ENCODE results near the gene CDKAL1.
A peak's percentile ranks its signal among the peaks of the same experiment; 100 is the strongest.

The CDKAL1 gene

GRCh38 chr6:20639161-20639560 lies 104.9 kb downstream of the CDKAL1 start:
- TF ChIP-seq RAD21 (IDR thresholded peaks at IDR 0.05; ENCODE audit: low read depth) (no peak), MAX (IDR thresholded peaks at IDR 0.05) (no peak), YY1 (IDR thresholded peaks at IDR 0.05; ENCODE audit: low read depth) (no peak), CEBPB (IDR thresholded peaks at IDR 0.05) (no peak), ZBTB7A (IDR thresholded peaks at IDR 0.05; ENCODE audit: low read depth) (no peak), TCF12 (IDR thresholded peaks at IDR 0.05; ENCODE audit: low read depth) (no peak), EP300 (IDR thresholded peaks at IDR 0.05; ENCODE audit: borderline replicate concordance) (no peak), TEAD4 (IDR thresholded peaks at IDR 0.05) (no peak)

DNA sequence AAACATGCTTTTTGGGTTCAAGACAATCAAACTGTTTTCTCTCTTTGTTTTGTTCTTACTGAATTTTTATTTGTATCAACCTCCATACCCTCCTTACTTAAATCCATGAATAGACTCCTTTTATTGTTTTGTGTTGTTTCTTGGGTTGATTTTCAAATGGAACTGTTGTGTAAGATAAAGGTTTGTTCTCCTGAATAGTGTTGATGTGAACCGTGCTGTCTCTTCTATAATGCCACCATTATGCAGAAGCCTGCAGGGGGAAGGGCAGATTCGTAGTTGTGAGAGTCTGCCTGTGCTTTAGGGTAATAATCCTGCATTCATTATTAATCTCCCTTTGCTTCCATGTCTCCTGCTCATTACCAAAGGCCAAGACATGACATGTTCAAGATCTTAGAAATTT lies 105.9 kb downstream of the CDKAL1 start:
- TF ChIP-seq TEAD4 (IDR thresholded peaks at IDR 0.05), result no peak
- no peak for TF ChIP-seq TCF12 (IDR thresholded peaks at IDR 0.05; ENCODE audit: low read depth)
- TF ChIP-seq MAX (IDR thresholded peaks at IDR 0.05), result no peak
- TF ChIP-seq RAD21 (IDR thresholded peaks at IDR 0.05; ENCODE audit: low read depth), result no peak
- no peak for TF ChIP-seq EP300 (IDR thresholded peaks at IDR 0.05; ENCODE audit: borderline replicate concordance)
- no peak for TF ChIP-seq FOXM1 (IDR thresholded peaks at IDR 0.05; ENCODE audit: borderline replicate concordance, low read depth)

- TF ChIP-seq TCF12 (IDR thresholded peaks at IDR 0.05; ENCODE audit: low read depth), result no peak
- TF ChIP-seq NFIC (IDR thresholded peaks at IDR 0.05), result 0 out of 2 replicates have a peak, but pooled peaks have one; percentile 19
Observed at GRCh38 chr6:20642441-20642840, 108.2 kb downstream of the CDKAL1 start.

- TF ChIP-seq TCF12 (IDR thresholded peaks at IDR 0.05; ENCODE audit: low read depth) (no peak), CEBPB (IDR thresholded peaks at IDR 0.05) (no peak)
Observed at GRCh38 chr6:20644667-20645370, 110.6 kb downstream of the CDKAL1 start.

DNA sequence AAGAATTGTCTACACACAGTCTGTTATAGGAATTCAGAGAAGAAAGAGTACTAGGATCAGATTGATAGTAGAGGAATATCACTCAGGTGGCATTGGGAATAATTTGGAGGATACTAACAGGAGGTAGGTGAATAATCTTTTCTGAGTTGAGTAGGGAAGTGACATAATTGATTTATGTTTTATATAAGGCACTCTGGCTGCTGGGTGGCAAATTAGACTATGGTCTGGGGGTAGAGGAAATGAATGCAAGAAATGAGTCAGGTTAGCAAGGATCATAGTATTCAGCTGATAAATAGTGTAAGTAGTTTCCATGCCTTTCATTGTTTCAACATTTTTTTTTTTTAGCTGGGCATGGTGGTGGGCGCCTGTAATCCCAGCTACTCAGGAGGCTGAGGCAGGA lies 113.3 kb downstream of the CDKAL1 start:
- TF ChIP-seq FOXM1 (IDR thresholded peaks at IDR 0.05; ENCODE audit: borderline replicate concordance, low read depth) (no peak), TCF12 (IDR thresholded peaks at IDR 0.05; ENCODE audit: low read depth) (no peak), MAX (IDR thresholded peaks at IDR 0.05) (no peak), NFIC (IDR thresholded peaks at IDR 0.05) (no peak), YY1 (IDR thresholded peaks at IDR 0.05; ENCODE audit: low read depth) (no peak), RAD21 (IDR thresholded peaks at IDR 0.05; ENCODE audit: low read depth) (no peak)

- no peak for TF ChIP-seq FOXM1 (IDR thresholded peaks at IDR 0.05; ENCODE audit: borderline replicate concordance, low read depth)
- TF ChIP-seq EP300 (IDR thresholded peaks at IDR 0.05; ENCODE audit: borderline replicate concordance), result no peak
- TF ChIP-seq, protein P1, sequence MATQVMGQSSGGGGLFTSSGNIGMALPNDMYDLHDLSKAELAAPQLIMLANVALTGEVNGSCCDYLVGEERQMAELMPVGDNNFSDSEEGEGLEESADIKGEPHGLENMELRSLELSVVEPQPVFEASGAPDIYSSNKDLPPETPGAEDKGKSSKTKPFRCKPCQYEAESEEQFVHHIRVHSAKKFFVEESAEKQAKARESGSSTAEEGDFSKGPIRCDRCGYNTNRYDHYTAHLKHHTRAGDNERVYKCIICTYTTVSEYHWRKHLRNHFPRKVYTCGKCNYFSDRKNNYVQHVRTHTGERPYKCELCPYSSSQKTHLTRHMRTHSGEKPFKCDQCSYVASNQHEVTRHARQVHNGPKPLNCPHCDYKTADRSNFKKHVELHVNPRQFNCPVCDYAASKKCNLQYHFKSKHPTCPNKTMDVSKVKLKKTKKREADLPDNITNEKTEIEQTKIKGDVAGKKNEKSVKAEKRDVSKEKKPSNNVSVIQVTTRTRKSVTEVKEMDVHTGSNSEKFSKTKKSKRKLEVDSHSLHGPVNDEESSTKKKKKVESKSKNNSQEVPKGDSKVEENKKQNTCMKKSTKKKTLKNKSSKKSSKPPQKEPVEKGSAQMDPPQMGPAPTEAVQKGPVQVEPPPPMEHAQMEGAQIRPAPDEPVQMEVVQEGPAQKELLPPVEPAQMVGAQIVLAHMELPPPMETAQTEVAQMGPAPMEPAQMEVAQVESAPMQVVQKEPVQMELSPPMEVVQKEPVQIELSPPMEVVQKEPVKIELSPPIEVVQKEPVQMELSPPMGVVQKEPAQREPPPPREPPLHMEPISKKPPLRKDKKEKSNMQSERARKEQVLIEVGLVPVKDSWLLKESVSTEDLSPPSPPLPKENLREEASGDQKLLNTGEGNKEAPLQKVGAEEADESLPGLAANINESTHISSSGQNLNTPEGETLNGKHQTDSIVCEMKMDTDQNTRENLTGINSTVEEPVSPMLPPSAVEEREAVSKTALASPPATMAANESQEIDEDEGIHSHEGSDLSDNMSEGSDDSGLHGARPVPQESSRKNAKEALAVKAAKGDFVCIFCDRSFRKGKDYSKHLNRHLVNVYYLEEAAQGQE (IDR thresholded peaks at IDR 0.05; ENCODE audit: low read depth), result no peak
- no peak for TF ChIP-seq YY1 (IDR thresholded peaks at IDR 0.05; ENCODE audit: low read depth)
- no peak for TF ChIP-seq TCF12 (IDR thresholded peaks at IDR 0.05; ENCODE audit: low read depth)
- no peak for TF ChIP-seq EGR1 (IDR thresholded peaks at IDR 0.05)
- no peak for TF ChIP-seq USF1 (IDR thresholded peaks at IDR 0.05)
- TF ChIP-seq RAD21 (IDR thresholded peaks at IDR 0.05; ENCODE audit: low read depth), result no peak
- TF ChIP-seq CEBPB (IDR thresholded peaks at IDR 0.05), result no peak
- TF ChIP-seq CREB1 (IDR thresholded peaks at IDR 0.05; ENCODE audit: low read depth), result no peak
- TF ChIP-seq ZBTB7A (IDR thresholded peaks at IDR 0.05; ENCODE audit: low read depth), result no peak
- TF ChIP-seq NFIC (IDR thresholded peaks at IDR 0.05), result no peak
Observed at GRCh38 chr6:20652299-20653084, 118.2 kb downstream of the CDKAL1 start.

DNA sequence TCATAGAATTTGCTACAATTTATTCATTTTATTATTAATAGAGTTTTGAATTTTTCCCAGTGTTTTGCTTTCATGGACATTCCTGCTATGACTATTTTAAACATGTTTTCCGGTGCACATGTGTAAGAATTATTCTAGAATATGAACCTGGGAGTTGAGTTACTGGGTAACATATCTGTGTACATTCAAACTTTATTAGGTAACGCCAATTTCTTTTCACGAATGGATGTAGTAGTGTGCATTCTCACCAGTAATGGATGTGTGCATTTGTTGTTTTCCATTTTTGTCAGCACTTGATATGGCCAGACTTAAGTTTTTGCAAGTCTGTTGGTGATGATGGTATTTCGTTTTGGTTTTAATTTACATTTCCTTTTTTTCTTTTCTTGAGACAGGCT lies 118.8 kb downstream of the CDKAL1 start:
- TF ChIP-seq CREB1 (IDR thresholded peaks at IDR 0.05; ENCODE audit: low read depth) (no peak), TAF1 (IDR thresholded peaks at IDR 0.05; ENCODE audit: low read depth) (no peak), EP300 (IDR thresholded peaks at IDR 0.05; ENCODE audit: borderline replicate concordance) (no peak), EGR1 (IDR thresholded peaks at IDR 0.05) (no peak), TCF12 (IDR thresholded peaks at IDR 0.05; ENCODE audit: low read depth) (no peak), CEBPB (IDR thresholded peaks at IDR 0.05) (no peak), MAX (IDR thresholded peaks at IDR 0.05) (no peak), USF1 (IDR thresholded peaks at IDR 0.05) (no peak), NFIC (IDR thresholded peaks at IDR 0.05) (no peak), TEAD4 (IDR thresholded peaks at IDR 0.05) (no peak)
- TF ChIP-seq, protein P1 (IDR thresholded peaks at IDR 0.05; ENCODE audit: low read depth), result no peak
